ENCODE results near the gene LCA5.
"Not testable (repeated sequence)": the region's sequence is repeated elsewhere in the genome, so short reads cannot be mapped to it uniquely, and the experiment has no call there.

The LCA5 gene

GRCh38 chr6:79463621-79464050 is 73.6 kb downstream of the LCA5 start:
- DNase-seq = no peak

GRCh38 chr6:79461205-79461604 is 76.0 kb downstream of the LCA5 start:
- no peak for DNase-seq

- no peak for DNase-seq
Measured at GRCh38 chr6:79455446-79455845, 81.8 kb downstream of the LCA5 start.

DNA sequence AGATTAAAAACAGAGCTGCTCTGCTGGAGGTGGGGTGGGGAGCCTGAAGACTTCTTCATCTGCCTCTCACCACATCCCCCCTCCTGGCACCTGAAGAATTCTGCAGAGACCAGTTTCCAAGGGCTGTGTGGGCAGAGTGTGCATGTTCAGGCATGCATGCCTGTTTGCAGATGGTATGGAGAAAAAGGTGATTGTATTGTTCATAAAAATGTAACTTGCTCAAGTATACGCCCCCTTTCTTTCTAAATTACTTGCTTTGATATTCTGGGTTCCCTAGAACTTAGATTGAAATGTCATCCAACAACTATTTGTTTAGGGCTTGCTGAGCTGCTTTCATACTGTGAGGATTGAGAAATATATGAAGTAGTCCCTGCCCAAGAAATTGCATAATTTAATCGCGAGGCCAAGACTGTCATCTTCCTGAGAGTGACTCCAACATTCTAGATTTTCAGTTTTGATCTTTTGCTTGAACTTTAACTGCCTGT is 83.6 kb downstream of the LCA5 start:
- DNase-seq = no peak

GRCh38 chr6:79450984-79451383 is 86.2 kb downstream of the LCA5 start:
- DNase-seq = no peak

DNA sequence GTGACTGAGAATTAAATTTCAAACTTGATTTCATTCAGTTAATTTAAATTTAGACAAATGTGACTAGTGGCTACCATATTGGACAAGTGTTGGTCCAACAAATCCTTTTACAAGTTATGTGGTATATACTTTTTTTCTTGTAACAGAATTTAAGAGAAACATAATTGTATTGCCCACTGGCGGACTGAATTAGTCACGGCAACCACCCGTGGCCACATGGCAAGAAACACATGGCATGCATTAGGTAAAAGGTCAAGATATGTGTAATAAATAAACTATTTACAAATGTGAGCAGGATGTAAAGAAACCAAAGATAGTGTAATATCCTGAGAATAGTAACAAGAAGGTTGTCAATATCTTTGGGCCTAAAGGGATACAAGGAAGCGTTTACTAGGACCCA is 91.2 kb downstream of the LCA5 start:
- DNase-seq = no peak

DNA sequence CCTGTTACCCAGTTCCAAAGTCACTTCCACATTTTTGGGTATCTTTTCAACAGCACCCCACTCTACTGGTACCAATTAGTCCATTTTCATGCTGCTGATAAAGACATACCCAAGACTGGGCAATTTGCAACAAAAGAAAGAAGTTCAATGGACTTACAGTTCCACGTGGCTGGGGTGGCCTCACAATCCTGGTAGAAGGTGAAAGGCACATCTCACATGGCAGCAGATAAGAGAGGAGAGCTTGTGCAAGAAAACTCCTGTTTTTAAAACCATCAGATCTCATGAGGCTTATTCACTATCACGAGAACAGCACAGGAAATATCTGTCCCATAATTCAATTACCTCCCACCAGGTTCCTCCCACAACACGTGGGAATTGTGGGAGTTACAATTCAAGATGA is 93.4 kb downstream of the LCA5 start:
- DNase-seq = not testable (repeated sequence)

- no peak for DNase-seq
Measured at GRCh38 chr6:79441192-79441591, 96.0 kb downstream of the LCA5 start.

- DNase-seq = no peak
Measured at GRCh38 chr6:79440598-79440997, 96.6 kb downstream of the LCA5 start.

DNA sequence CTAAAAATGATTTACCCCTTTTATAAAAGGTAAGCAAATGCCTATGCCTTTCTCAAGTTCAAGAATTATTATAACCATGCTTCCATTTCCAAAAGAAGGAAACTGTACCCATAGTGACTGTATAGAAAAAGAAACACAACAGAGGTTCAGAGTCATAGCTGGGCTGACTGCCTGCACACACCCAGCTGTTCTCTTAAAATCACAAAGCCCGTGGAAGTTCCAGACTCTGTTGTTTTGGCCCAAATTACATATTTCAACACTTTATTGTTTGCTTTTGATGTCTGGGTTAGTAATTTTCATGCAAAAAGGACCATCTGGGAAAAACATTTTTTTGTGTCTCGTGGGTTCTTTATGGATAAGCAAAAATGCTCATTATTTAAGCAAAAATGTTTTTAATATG is 99.2 kb downstream of the LCA5 start:
- no peak for DNase-seq

DNA sequence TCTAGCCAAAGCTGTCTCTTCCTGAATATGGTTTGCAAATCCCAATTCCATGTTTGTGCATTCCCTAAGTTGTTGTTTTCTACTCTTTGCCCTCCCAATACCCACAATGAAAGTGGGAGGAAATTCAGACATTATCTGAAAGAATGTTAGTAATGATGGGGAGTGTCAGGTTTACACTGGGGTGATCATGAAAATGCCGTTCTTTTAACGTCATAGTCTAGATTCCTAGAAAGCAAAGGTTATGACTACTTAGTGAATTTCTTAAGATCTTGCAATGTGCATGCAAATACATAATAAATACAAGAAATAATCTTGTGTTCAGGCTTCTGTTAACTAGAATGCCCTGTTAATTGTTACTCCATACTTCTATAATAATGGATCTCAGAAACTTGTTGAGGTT is 101.0 kb downstream of the LCA5 start:
- DNase-seq = no peak

DNA sequence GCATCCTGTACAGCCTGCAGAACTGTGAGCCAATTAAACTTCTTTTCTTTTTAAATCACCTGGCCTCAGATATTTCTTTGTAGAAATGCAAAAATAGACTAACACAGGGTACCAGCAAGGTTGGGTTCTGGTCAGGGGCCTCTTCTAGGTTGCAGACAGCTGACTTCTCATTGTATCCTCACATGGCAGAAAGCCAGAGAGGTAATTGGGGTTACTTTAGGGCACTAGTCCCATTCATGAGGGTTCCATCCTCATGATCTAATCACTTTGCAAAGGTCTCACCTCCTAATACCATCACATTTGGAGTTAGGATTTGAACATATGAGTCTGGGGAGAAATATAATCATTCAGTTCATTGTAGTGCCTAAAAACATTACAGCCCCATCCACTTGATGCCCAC is 101.5 kb downstream of the LCA5 start:
- no peak for DNase-seq
